ENCODE data around the gene CDH4. TPM values are rescaled to one million over a fixed set of nuclear protein-coding genes. Genes with fewer than 3 reads are reported as not detected.

The CDH4 gene
- total RNA-seq, 1 experiment from 2014 or later, result 0.13 TPM

- no peaks in the 10 kb centered on the region for H3K4me1 ChIP-seq (replicated peaks)
- H3K27ac ChIP-seq, result no peak overlapping the region
- no peak overlapping the region for H3K4me3 ChIP-seq
- H3K9me3 ChIP-seq (replicated peaks), result no peaks in the 10 kb centered on the region
- no peaks in the 10 kb centered on the region for H3K36me3 ChIP-seq
- H3K27me3 ChIP-seq (replicated peaks), result no peaks in the 10 kb centered on the region
- no peak for DNase-seq (ENCODE audit: low read depth in 1 of 2, low spot score in 2 of 2)
Measured at GRCh38 chr20:61919675-61920365, 667.8 kb downstream of the CDH4 start.

- H3K27ac ChIP-seq, result no peak overlapping the region
- peaks cover 13% of the 10 kb centered on the region for H3K4me1 ChIP-seq (replicated peaks)
- H3K4me3 ChIP-seq, result no peak overlapping the region
- no peaks in the 10 kb centered on the region for H3K27me3 ChIP-seq (replicated peaks)
- no peaks in the 10 kb centered on the region for H3K36me3 ChIP-seq
- H3K9me3 ChIP-seq (replicated peaks), result no peaks in the 10 kb centered on the region
- DNase-seq (ENCODE audit: low read depth in 1 of 2, low spot score in 2 of 2), result no peak
Measured at GRCh38 chr20:61922411-61922810, 670.4 kb downstream of the CDH4 start.

GRCh38 chr20:61922936-61923335, 670.9 kb downstream of the CDH4 start:
- Histone ChIP-seq H3K27ac (no peak overlapping the region), H3K27me3 (replicated peaks) (no peaks in the 10 kb centered on the region), H3K36me3 (no peaks in the 10 kb centered on the region), H3K4me3 (no peak overlapping the region), H3K4me1 (replicated peaks) (peaks cover 13% of the 10 kb centered on the region), H3K9me3 (replicated peaks) (no peaks in the 10 kb centered on the region)
- no peak for DNase-seq (ENCODE audit: low read depth in 1 of 2, low spot score in 2 of 2)

GRCh38 chr20:61923371-61924166, 671.5 kb downstream of the CDH4 start:
- DNase-seq (ENCODE audit: low read depth in 1 of 2, low spot score in 2 of 2), result no peak
- no peaks in the 10 kb centered on the region for H3K36me3 ChIP-seq

GRCh38 chr20:61924211-61924857, 672.3 kb downstream of the CDH4 start:
- DNase-seq (ENCODE audit: low read depth in 1 of 2, low spot score in 2 of 2), result no peak
- no peaks in the 10 kb centered on the region for H3K36me3 ChIP-seq
- H3K4me3 ChIP-seq, result no peak overlapping the region
- H3K27me3 ChIP-seq (replicated peaks), result no peaks in the 10 kb centered on the region
- H3K9me3 ChIP-seq (replicated peaks), result no peaks in the 10 kb centered on the region
- H3K27ac ChIP-seq, result no peak overlapping the region
- H3K4me1 ChIP-seq (replicated peaks), result peaks cover 13% of the 10 kb centered on the region

More at GRCh38 chr20:61923371-61924166, 671.5 kb downstream of the CDH4 start:
- Histone ChIP-seq H3K9me3 (replicated peaks) (no peaks in the 10 kb centered on the region), H3K27me3 (replicated peaks) (no peaks in the 10 kb centered on the region), H3K4me3 (no peak overlapping the region), H3K27ac (no peak overlapping the region), H3K4me1 (replicated peaks) (peaks cover 13% of the 10 kb centered on the region)

GRCh38 chr20:61924858-61925554, 672.9 kb downstream of the CDH4 start:
- Histone ChIP-seq H3K9me3 (replicated peaks) (no peaks in the 10 kb centered on the region), H3K27ac (no peak overlapping the region), H3K36me3 (no peaks in the 10 kb centered on the region), H3K27me3 (replicated peaks) (no peaks in the 10 kb centered on the region), H3K4me1 (replicated peaks) (peaks cover 13% of the 10 kb centered on the region), H3K4me3 (no peak overlapping the region; the same call in 1 of the 2 replicates)
- DNase-seq (ENCODE audit: low read depth in 1 of 2, low spot score in 2 of 2), result peak in 1 of 2 experiments; percentile 6

- no peaks in the 10 kb centered on the region for H3K9me3 ChIP-seq (replicated peaks)
- peaks cover 13% of the 10 kb centered on the region for H3K4me1 ChIP-seq (replicated peaks)
- no peaks in the 10 kb centered on the region for H3K36me3 ChIP-seq
- no peak overlapping the region for H3K27ac ChIP-seq
- DNase-seq (ENCODE audit: low read depth in 1 of 2, low spot score in 2 of 2), result peak; percentile 63 to 74
- H3K27me3 ChIP-seq (replicated peaks), result no peaks in the 10 kb centered on the region
- peak overlapping the region; percentile 19 for H3K4me3 ChIP-seq
Measured at GRCh38 chr20:61925555-61926252, 673.6 kb downstream of the CDH4 start.

- DNase-seq (ENCODE audit: low read depth in 1 of 2, low spot score in 2 of 2), result no peak
- no peak overlapping the region for H3K4me3 ChIP-seq
- H3K27ac ChIP-seq, result no peak overlapping the region
- H3K4me1 ChIP-seq (replicated peaks), result peaks cover 13% of the 10 kb centered on the region
- no peaks in the 10 kb centered on the region for H3K27me3 ChIP-seq (replicated peaks)
- H3K9me3 ChIP-seq (replicated peaks), result no peaks in the 10 kb centered on the region
- no peaks in the 10 kb centered on the region for H3K36me3 ChIP-seq
Measured at GRCh38 chr20:61926253-61926613, 674.2 kb downstream of the CDH4 start.

GRCh38 chr20:61926796-61927192, 674.7 kb downstream of the CDH4 start:
- Histone ChIP-seq H3K9me3 (replicated peaks) (no peaks in the 10 kb centered on the region), H3K4me3 (no peak overlapping the region), H3K4me1 (replicated peaks) (peaks cover 13% of the 10 kb centered on the region), H3K27me3 (replicated peaks) (no peaks in the 10 kb centered on the region), H3K27ac (no peak overlapping the region), H3K36me3 (no peaks in the 10 kb centered on the region)
- no peak for DNase-seq (ENCODE audit: low read depth in 1 of 2, low spot score in 2 of 2)

- no peaks in the 10 kb centered on the region for H3K36me3 ChIP-seq
- no peaks in the 10 kb centered on the region for H3K27me3 ChIP-seq (replicated peaks)
- peaks cover 13% of the 10 kb centered on the region for H3K4me1 ChIP-seq (replicated peaks)
- no peak overlapping the region for H3K4me3 ChIP-seq
- no peaks in the 10 kb centered on the region for H3K9me3 ChIP-seq (replicated peaks)
- no peak overlapping the region for H3K27ac ChIP-seq
- no peak for DNase-seq (ENCODE audit: low read depth in 1 of 2, low spot score in 2 of 2)
Measured at GRCh38 chr20:61927193-61927825, 675.2 kb downstream of the CDH4 start.

GRCh38 chr20:61927826-61928541, 675.9 kb downstream of the CDH4 start:
- H3K4me1 ChIP-seq (replicated peaks), result peaks cover 13% of the 10 kb centered on the region
- no peak for DNase-seq (ENCODE audit: low read depth in 1 of 2, low spot score in 2 of 2)
- H3K9me3 ChIP-seq (replicated peaks), result no peaks in the 10 kb centered on the region
- no peaks in the 10 kb centered on the region for H3K36me3 ChIP-seq
- no peak overlapping the region for H3K27ac ChIP-seq
- no peak overlapping the region for H3K4me3 ChIP-seq
- H3K27me3 ChIP-seq (replicated peaks), result no peaks in the 10 kb centered on the region

GRCh38 chr20:61929561-61929960, 677.5 kb downstream of the CDH4 start:
- peaks cover 13% of the 10 kb centered on the region for H3K4me1 ChIP-seq (replicated peaks)
- H3K4me3 ChIP-seq, result no peak overlapping the region
- no peak for DNase-seq (ENCODE audit: low read depth in 1 of 2, low spot score in 2 of 2)
- no peaks in the 10 kb centered on the region for H3K9me3 ChIP-seq (replicated peaks)
- no peaks in the 10 kb centered on the region for H3K36me3 ChIP-seq
- H3K27me3 ChIP-seq (replicated peaks), result no peaks in the 10 kb centered on the region
- H3K27ac ChIP-seq, result no peak overlapping the region
